ENCODE measurements around the gene RPL26. TPM values are rescaled to one million over a fixed set of nuclear protein-coding genes. Genes with fewer than 3 reads are reported as not detected.

Gene RPL26
- total RNA-seq, 2 donors from 2014 or later: 1,496 to 1,646 TPM

DNA sequence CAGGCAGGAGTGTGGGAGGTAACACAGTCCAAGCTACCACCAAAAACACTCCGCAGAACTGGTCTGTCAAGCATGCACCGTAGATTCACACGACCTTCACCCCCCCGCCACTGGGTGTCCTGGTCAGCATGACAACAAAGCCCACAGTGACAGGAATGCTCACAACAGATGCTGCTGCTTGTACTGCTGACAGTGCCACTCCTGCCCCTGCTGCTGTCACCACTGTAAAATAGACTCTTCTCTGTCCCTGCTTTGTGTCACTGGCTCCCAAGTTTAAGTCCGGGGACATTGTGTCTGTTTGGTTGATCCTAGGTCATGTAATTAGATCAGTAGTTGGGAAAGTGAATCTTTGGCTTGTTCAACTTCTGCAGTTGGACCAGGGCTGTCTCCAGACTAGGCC lies 50.3 kb downstream of the RPL26 start:
- intact Hi-C loops (cut with DNase I): no loop called here
- Histone ChIP-seq H3K27me3 (peaks cover 0 to under 1% of the 10 kb centered on the region in 2 donors), H3K36me3 (replicated peaks in 1 of 2; ENCODE audit: insufficient read depth in 1 of 2, low read depth in 2 of 2) (no peaks in the 10 kb centered on the region), H3K9me3 (no peaks in the 10 kb centered on the region), H3K4me1 (no peaks in the 10 kb centered on the region), H3K27ac (no peak overlapping the region), H3K4me3 (no peak overlapping the region)
- DNase-seq: no peak
- TF ChIP-seq, protein P1, sequence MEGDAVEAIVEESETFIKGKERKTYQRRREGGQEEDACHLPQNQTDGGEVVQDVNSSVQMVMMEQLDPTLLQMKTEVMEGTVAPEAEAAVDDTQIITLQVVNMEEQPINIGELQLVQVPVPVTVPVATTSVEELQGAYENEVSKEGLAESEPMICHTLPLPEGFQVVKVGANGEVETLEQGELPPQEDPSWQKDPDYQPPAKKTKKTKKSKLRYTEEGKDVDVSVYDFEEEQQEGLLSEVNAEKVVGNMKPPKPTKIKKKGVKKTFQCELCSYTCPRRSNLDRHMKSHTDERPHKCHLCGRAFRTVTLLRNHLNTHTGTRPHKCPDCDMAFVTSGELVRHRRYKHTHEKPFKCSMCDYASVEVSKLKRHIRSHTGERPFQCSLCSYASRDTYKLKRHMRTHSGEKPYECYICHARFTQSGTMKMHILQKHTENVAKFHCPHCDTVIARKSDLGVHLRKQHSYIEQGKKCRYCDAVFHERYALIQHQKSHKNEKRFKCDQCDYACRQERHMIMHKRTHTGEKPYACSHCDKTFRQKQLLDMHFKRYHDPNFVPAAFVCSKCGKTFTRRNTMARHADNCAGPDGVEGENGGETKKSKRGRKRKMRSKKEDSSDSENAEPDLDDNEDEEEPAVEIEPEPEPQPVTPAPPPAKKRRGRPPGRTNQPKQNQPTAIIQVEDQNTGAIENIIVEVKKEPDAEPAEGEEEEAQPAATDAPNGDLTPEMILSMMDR (IDR thresholded peaks at IDR 0.05): no peak
- TF ChIP-seq POLR2A (IDR thresholded peaks at IDR 0.05): no peak
- ATAC-seq: no peak
- WGBS, 2 donors: 27 to 49% methylated on average over 4 to 5 of the region's 5 CpGs

DNA sequence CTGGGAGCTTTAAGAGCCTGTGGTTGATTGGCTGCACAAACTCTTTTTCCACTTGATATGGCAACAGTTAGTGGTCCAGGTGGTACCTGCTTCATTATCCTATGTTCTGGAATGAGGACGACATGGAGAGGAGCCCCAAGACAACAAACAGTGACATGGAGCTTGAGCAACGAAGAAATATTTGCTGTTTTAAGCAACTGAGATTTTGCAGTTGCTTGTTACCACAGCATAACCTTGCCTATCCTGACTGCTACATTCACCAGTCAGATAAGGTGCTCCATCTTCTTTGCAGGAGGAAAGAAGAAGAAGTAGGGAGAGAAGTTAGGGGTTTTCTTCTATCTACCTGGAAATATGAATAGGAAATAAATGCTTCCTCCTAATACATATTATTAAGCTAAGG lies 50.9 kb downstream of the RPL26 start:
- H3K27ac ChIP-seq: no peak overlapping the region
- no peaks in the 10 kb centered on the region for H3K36me3 ChIP-seq (replicated peaks in 1 of 2; ENCODE audit: insufficient read depth in 1 of 2, low read depth in 2 of 2)
- no peak overlapping the region for H3K4me3 ChIP-seq
- H3K4me1 ChIP-seq: peaks cover 3% of the 10 kb centered on the region
- H3K27me3 ChIP-seq: peaks cover 0 to 5% of the 10 kb centered on the region in 2 donors
- 58 to 63% methylated on average over 2 of the region's 2 CpGs for WGBS, 2 donors
- DNase-seq (no peak), ATAC-seq (no peak)
- intact Hi-C loops (cut with DNase I): no loop called here
- no peak for TF ChIP-seq POLR2A (IDR thresholded peaks at IDR 0.05)
- TF ChIP-seq, protein P1 (IDR thresholded peaks at IDR 0.05): no peak
- no peaks in the 10 kb centered on the region for H3K9me3 ChIP-seq

Small RNA genes within 50 kb of the gene (small RNA-seq; reads per million reads assigned to genes)
- gene RF00265: not detected

Other genes starting within 250 kb of the RPL26 start
- 10 to 100 TPM; 27.5 to 78.8 TPM for gene PER1, start 230.8 kb downstream of the RPL26 start, total RNA-seq
- 10 to 100 TPM; 16.3 to 26.4 TPM for gene VAMP2, start 220.2 kb downstream of the RPL26 start, total RNA-seq
- gene TMEM107, start 206.8 kb downstream of the RPL26 start, total RNA-seq: 10 to 100 TPM in 1 of 2 donors, 1 to 10 TPM in 1; 7.6 to 12.7 TPM
- gene BORCS6, start 193.0 kb downstream of the RPL26 start, total RNA-seq: 10 to 100 TPM; 11.9 to 16.2 TPM
- gene AURKB, start 172.6 kb downstream of the RPL26 start, total RNA-seq: not detected
- gene CTC1, start 135.1 kb downstream of the RPL26 start, total RNA-seq: 10 to 100 TPM; 25.7 to 49.1 TPM
- gene PFAS, start 133.9 kb downstream of the RPL26 start, total RNA-seq: 10 to 100 TPM in 1 of 2 donors, 1 to 10 TPM in 1; 9.9 to 33.0 TPM
- 10 to 100 TPM in 1 of 2 donors, 1 to 10 TPM in 1; 4.7 to 13.5 TPM for gene RANGRF, start 94.5 kb downstream of the RPL26 start, total RNA-seq
- gene SLC25A35, start 87.8 kb downstream of the RPL26 start, total RNA-seq: 1 to 10 TPM; 1.0 to 7.6 TPM
- gene ARHGEF15, start 73.0 kb downstream of the RPL26 start, total RNA-seq: 1 to 10 TPM; 2.3 to 6.3 TPM
- gene ODF4, start 43.4 kb downstream of the RPL26 start, total RNA-seq: not detected
- gene RNF222, start 14.6 kb upstream of the RPL26 start, total RNA-seq: not detected
- 10 to 100 TPM; 26.2 to 39.6 TPM for gene NDEL1, start 52.7 kb upstream of the RPL26 start, total RNA-seq
- gene MYH10, start 247.5 kb upstream of the RPL26 start, total RNA-seq: 10 to 100 TPM; 23.3 to 30.3 TPM

Measured in body of pancreas (tissue), 4 donors.